Activated T-helper 2 cell treated with anti-CD3 and anti-CD28 coated beads, Interferon-gamma antibody, Interleukin-2, Interleukin-4, amounts not matched to agents 10 μg/mL and 5 μg/mL and 100 μg/mL, durations not matched to agents 14 hours and 24 hours and 36 hours (primary cell): Measurements from ENCODE around the gene CSK. TPM values are rescaled to one million over a fixed set of nuclear protein-coding genes. Genes with fewer than 3 reads are reported as not detected.

Experiments
- DNase-seq: peaks from one replicate; pipeline ENCODE4 v3.0.0; 2021; ENCODE audit warnings: low spot score
- H3K27ac Mint-ChIP-seq: one replicate; pipeline ENCODE4 v1.8.0; 2021; ENCODE audit warnings: mixed read lengths
- H3K27me3 Mint-ChIP-seq: one replicate; pipeline ENCODE4 v1.8.0; 2021; ENCODE audit warnings: low read depth, mixed read lengths
- H3K36me3 Mint-ChIP-seq: one replicate; pipeline ENCODE4 v1.8.0; 2021; ENCODE audit warnings: low read depth, mixed read lengths
- H3K4me1 Mint-ChIP-seq: one replicate; pipeline ENCODE4 v1.8.0; 2021; ENCODE audit warnings: low read depth, mixed read lengths
- H3K4me3 Mint-ChIP-seq: one replicate; pipeline ENCODE4 v1.8.0; 2021; ENCODE audit warnings: low read depth, mild to moderate bottlenecking, moderate library complexity, mixed read lengths
- H3K9me3 Mint-ChIP-seq: one replicate; pipeline ENCODE4 v1.8.0; 2021; ENCODE audit warnings: mixed read lengths
- intact Hi-C: fragments of 100-400 bp; cut with micrococcal nuclease; formaldehyde crosslinking; loops from one replicate; pipeline ENCODE4 v1.15.1; 2023
- total RNA-seq: library from RNA; stranded (reverse); gene quantifications from 2 replicates; pipeline ENCODE4 v1.2.3, GENCODE V29; 2022

CSK gene
- total RNA-seq, 1 donor from 2014 or later: 266 TPM

DNA sequence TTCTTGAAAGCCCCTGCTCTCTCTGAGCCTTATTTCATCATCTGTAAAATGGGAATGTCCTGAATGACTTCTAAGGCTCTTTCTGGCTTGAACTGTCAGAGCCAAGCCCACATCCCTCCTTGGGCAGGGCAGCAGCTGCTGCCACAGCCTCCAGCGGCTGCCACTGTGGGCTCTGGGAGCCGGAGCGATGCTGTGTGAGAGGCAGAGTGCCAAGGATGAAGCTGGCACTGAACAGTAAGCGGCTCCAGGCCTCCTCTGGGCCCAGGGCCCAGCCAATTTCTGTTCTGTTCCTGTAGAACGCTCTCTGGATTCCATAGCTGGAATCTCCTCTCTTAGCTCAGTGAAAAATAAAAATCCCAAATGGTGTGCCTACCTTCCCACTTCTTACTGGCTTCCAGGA lies 49.0 kb downstream of the CSK start:
- Mint-ChIP-seq H3K4me1 (peaks cover 9% of the 10 kb centered on the region), H3K27ac (no peak overlapping the region), H3K9me3 (no peaks in the 10 kb centered on the region), H3K36me3 (peaks cover 7% of the 10 kb centered on the region), H3K4me3 (no peak overlapping the region), H3K27me3 (peaks cover 15% of the 10 kb centered on the region)
- intact Hi-C loops: no loop called here
- DNase-seq: no peak

DNA sequence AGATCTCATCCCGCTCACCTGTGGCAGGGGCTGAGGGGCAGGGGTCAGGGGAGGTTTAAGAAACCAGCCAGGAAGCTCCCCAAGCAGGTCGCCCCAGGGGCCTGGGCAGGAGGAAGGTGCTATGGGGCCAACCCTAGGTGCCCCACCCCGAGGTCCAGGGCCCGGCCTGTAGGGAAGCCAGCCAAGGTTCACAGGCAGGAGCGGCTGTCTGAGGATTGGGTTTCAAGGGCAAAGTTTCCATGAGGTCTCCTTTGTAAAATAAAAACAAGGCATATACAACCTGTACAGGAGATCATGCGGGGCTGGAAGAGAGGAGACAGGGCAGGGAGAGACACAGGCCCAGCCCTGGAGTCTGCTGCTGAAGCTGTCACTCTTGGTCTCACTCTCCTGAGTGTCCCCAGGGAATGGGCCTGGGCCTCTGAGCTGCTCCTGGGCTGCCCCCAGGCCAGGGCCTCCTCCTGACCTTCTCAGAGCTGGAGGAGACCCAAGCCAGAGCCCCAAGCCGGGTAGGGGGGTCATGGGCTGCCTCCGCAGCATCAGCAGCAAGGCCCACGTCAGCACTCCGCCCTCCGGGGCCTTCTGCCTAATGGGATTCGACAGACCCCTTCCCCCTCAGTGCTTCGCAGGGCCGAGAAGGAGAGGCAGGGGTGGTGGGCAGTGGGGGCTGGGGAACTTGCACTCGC lies 50.1 kb downstream of the CSK start:
- no peak for DNase-seq
- Mint-ChIP-seq H3K27ac (no peak overlapping the region), H3K4me1 (peaks cover 9% of the 10 kb centered on the region), H3K36me3 (peaks cover 14% of the 10 kb centered on the region), H3K4me3 (no peak overlapping the region), H3K27me3 (peaks cover 12% of the 10 kb centered on the region), H3K9me3 (no peaks in the 10 kb centered on the region)
- intact Hi-C loops: no loop called here

DNA sequence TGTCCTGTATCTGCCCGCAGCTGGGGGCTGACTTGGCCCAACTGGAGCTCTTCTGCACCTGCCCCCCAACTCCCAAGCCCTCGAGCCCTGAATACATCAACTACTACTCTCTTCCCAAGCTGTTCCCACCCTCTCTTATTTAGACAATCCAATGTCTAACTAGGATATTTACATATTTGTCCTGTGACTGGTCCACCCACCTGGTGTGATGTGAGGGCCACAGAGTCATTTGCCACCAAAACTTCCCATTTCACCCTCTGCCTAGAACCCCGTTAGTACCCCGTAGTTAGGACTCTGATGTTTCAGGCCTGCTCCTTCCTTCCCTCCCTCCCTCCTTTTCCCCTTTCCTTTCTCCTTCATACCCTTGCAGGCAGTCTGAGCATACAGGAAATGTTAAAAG lies 50.9 kb downstream of the CSK start:
- Mint-ChIP-seq H3K27me3 (peaks cover 7% of the 10 kb centered on the region), H3K4me3 (no peak overlapping the region), H3K4me1 (peaks cover 9% of the 10 kb centered on the region), H3K27ac (no peak overlapping the region), H3K9me3 (no peaks in the 10 kb centered on the region), H3K36me3 (peaks cover 14% of the 10 kb centered on the region)
- DNase-seq: no peak
- intact Hi-C loops: no loop called here

DNA sequence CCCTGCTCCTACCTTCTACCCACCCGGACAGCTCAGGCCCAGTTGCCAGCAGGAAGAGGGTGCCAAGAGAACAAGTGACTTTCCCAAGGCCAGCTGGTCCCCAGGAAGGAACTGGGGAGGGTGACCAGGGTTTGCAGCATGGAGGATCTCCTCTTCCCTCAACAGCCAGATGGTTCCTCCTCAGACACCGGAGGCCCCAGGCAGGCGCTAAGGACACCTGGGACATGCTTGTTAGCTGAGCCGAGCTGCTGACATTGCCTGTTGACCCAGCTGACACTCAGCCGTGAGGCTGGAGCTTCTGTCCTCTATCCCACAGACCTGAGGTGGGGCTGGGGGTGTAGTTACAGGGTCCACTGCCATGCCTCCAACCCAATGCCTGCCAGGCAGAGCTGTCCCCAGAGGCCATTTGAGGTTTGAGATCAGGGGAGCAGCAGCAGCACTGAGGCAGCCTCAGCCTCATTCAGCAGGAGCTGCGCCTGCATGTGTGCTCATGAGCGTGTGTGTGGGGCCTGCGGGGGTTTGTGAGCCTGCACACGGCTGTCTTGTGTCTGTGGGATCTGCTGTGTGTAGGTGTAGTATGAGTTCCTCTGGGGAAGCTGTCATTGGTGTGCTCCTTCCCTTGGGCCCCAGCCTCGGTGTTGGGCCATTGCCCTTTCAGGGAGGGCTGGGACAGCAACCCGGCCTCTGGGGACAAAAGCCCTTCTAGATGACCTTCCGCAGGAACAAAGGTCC lies 51.7 kb downstream of the CSK start:
- intact Hi-C loops: no loop called here
- no peak overlapping the region for H3K4me3 Mint-ChIP-seq
- H3K9me3 Mint-ChIP-seq: no peaks in the 10 kb centered on the region
- no peak overlapping the region for H3K27ac Mint-ChIP-seq
- peaks cover 9% of the 10 kb centered on the region for H3K4me1 Mint-ChIP-seq
- H3K36me3 Mint-ChIP-seq: peaks cover 14% of the 10 kb centered on the region
- DNase-seq: no peak
- peaks cover 1% of the 10 kb centered on the region for H3K27me3 Mint-ChIP-seq

GRCh38 chr15:74835312-74835823 lies 53.5 kb downstream of the CSK start:
- intact Hi-C loops: no loop called here
- DNase-seq: no peak
- Mint-ChIP-seq H3K36me3 (peaks cover 17% of the 10 kb centered on the region), H3K27me3 (no peaks in the 10 kb centered on the region), H3K9me3 (no peaks in the 10 kb centered on the region), H3K4me3 (no peak overlapping the region), H3K4me1 (peaks cover 5% of the 10 kb centered on the region), H3K27ac (no peak overlapping the region)

DNA sequence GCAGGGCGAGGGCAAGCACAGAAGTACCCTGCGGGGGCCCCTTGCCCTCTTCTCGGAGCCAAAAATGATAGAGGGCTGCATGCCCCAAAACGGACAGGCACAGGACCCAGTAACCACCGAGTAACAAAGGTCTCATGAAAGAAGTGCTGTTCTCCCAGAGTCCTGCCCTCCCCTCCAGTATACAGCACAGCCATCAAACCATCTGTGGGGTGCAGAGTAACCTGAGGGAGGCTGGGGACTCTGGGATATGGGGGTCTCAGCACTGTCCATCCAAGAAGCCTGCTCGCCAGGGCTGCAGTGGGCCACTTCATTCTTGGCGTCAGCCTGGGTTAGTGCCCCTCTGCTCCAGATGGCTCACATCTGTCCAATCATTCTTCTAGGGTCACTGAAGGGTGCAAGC lies 55.0 kb downstream of the CSK start:
- peaks cover 17% of the 10 kb centered on the region for H3K4me1 Mint-ChIP-seq
- intact Hi-C loops: no loop called here
- H3K27ac Mint-ChIP-seq: no peak overlapping the region
- peaks cover 25% of the 10 kb centered on the region for H3K36me3 Mint-ChIP-seq
- no peaks in the 10 kb centered on the region for H3K27me3 Mint-ChIP-seq
- no peak overlapping the region for H3K4me3 Mint-ChIP-seq
- DNase-seq: no peak
- no peaks in the 10 kb centered on the region for H3K9me3 Mint-ChIP-seq

GRCh38 chr15:74837482-74838136 lies 55.7 kb downstream of the CSK start:
- no peak overlapping the region for H3K27ac Mint-ChIP-seq

GRCh38 chr15:74838137-74838516 lies 56.2 kb downstream of the CSK start:
- no peaks in the 10 kb centered on the region for H3K9me3 Mint-ChIP-seq
- no peak overlapping the region for H3K4me3 Mint-ChIP-seq
- no peak overlapping the region for H3K27ac Mint-ChIP-seq
- no peak for DNase-seq
- peaks cover 28% of the 10 kb centered on the region for H3K36me3 Mint-ChIP-seq
- no peaks in the 10 kb centered on the region for H3K27me3 Mint-ChIP-seq
- H3K4me1 Mint-ChIP-seq: peaks cover 22% of the 10 kb centered on the region
- intact Hi-C loops: no loop called here

More at GRCh38 chr15:74837482-74838136, 55.7 kb downstream of the CSK start:
- H3K36me3 Mint-ChIP-seq: peaks cover 27% of the 10 kb centered on the region
- no peaks in the 10 kb centered on the region for H3K27me3 Mint-ChIP-seq
- intact Hi-C loops: no loop called here
- H3K4me3 Mint-ChIP-seq: no peak overlapping the region
- no peak for DNase-seq
- no peaks in the 10 kb centered on the region for H3K9me3 Mint-ChIP-seq
- peaks cover 22% of the 10 kb centered on the region for H3K4me1 Mint-ChIP-seq

DNA sequence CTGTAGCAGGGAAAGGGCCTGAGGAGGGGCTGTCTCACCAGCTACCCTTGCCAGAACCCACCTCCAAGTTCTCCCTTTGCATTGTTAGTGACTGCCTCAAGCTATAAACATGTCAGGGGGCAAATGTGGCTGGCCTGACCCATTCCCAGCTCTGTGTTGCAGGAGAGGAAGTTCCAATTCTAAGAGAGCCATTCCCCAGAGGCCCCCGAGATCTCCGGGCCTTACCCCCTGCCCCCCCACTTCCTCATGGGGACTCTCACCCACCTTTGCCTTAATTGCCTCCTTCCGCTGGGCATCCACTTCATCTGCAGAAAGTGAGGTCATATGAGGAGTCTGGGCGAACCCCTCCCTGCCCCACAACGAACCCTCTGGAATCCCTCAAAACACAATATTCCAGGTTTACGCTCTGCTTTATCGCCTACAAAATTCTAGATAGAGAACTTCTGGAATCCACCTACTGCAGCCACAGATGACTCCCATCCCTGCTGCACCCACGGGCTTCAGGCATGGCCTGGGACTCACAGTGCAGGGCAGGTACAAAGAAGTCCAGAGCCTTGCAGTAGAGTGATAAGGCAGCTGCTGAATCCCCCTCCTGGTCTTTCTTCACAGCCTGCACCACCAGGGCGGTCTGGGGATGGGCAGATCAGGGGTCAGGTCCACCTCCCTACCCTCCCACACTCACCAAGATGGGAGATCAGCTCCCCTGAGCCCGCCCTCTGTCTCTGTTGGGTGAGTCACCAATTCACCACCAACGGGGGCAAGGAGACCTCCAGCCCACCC lies 57.1 kb downstream of the CSK start:
- peaks cover 28% of the 10 kb centered on the region for H3K36me3 Mint-ChIP-seq
- peaks cover 24% of the 10 kb centered on the region for H3K4me1 Mint-ChIP-seq
- H3K9me3 Mint-ChIP-seq: no peaks in the 10 kb centered on the region
- H3K27me3 Mint-ChIP-seq: no peaks in the 10 kb centered on the region
- no peak for DNase-seq
- H3K27ac Mint-ChIP-seq: no peak overlapping the region
- no peak overlapping the region for H3K4me3 Mint-ChIP-seq
- intact Hi-C loops: no loop called here

GRCh38 chr15:74839526-74840395 lies 57.9 kb downstream of the CSK start:
- Mint-ChIP-seq H3K9me3 (no peaks in the 10 kb centered on the region), H3K4me1 (peaks cover 30% of the 10 kb centered on the region), H3K36me3 (peaks cover 34% of the 10 kb centered on the region), H3K27me3 (no peaks in the 10 kb centered on the region), H3K27ac (no peak overlapping the region), H3K4me3 (no peak overlapping the region)
- intact Hi-C loops: loop anchor here (5.0 kb wide), 1 partner anchor 98 kb away; the partner anchor contains the start of gene COX5A
- DNase-seq: no peak

DNA sequence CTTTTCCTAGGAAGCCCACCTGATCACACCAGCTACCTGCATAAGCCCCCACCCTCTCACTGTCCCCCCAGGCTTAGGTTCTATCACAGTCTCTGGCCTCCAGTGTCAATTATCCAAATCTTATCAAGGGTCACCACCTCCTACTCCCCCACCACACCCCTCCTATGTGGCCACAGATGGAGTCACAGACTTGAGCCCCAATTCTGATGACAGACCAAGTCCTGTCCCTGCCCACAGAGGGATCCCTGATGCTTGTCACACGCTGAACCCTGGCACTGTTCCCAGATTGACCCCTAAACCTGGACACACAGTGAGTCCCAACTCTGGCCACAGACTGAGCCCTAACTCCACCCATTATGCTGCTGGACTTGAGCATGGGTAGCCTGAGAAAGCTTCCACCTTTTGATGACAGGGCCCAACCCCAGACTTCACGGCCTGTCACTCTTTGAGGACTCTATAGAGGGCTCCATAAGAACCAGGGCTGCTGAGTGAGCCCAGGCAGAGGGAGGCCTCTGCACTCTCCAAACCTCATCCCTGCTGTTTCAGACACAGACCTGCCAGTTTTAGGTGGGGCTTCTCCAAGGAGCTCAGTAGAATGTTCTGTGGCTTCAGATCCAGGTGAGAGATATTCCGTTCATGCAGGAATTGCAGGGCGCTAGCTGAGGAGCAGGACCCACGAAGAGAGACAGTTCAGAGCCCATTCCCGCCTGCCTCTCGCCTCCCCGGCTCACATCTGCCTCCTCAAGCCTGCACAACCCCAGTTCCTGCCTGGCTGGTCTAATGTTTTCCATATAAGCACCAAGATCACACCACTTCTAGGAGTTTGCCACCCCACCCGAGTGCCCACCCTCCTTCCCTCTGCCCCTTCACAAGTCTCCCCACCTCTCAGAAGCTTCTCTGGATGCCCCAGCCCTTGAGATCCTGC lies 59.2 kb downstream of the CSK start:
- Mint-ChIP-seq H3K4me3 (peak overlapping the region; percentile 71), H3K27me3 (no peaks in the 10 kb centered on the region), H3K36me3 (peaks cover 32% of the 10 kb centered on the region), H3K9me3 (no peaks in the 10 kb centered on the region), H3K27ac (peak overlapping the region; percentile 16), H3K4me1 (peaks cover 36% of the 10 kb centered on the region)
- intact Hi-C loops: loop anchor here (5.0 kb wide), 1 partner anchor 96 kb away; the partner anchor contains the start of gene COX5A
- DNase-seq: no peak
